Motor neuron (in vitro differentiated cells): ENCODE data around the gene CX3CL1. TPM values are rescaled to one million over a fixed set of nuclear protein-coding genes. Genes with fewer than 3 reads are reported as not detected.
A peak's percentile ranks its signal among the peaks of the same experiment; 100 is the strongest.

ENCODE experiments used
- ATAC-seq, 8 experiments: fragments of 200-7000 bp; cut with Tn5 transposase; replicated peaks in 6 of 8; 2 replicates each; pipeline ENCODE4 v1.8.0; 2021; ENCODE audit warnings: mild to moderate bottlenecking in 8 of 8, moderate library complexity in 8 of 8
- H3K27ac ChIP-seq, 2 donors: fragments of 250-450 bp; sonication (Bioruptor Pico); 2 replicates each; pipeline ENCODE4 v1.9.0; 2021; ENCODE audit warnings: antibody characterized with exemption in 2 of 2, mild to moderate bottlenecking in 2 of 2, moderate library complexity in 1 of 2
- H3K4me1 ChIP-seq, 2 donors: fragments of 250-450 bp; sonication (Bioruptor Pico); replicated peaks in 1 of 2; 2 replicates each; pipeline ENCODE4 v1.6.1; 2021; ENCODE audit warnings: antibody characterized with exemption in 2 of 2, mild to moderate bottlenecking in 2 of 2, moderate library complexity in 1 of 2
- H3K4me3 ChIP-seq, 5 donors: fragments of 250-450 bp; sonication (Bioruptor Pico); 2 replicates each; pipeline ENCODE4 v1.9.0; 2021; ENCODE audit warnings: antibody characterized with exemption in 5 of 5, mild to moderate bottlenecking in 5 of 5, moderate library complexity in 4 of 5
- WGBS, 10 experiments: fragments of 450-650 bp; shearing (Covaris generic); methylation state at CpG; one replicate each; pipeline ENCODE4 v1.0.0; 2022; 5-methylcytosine and 5-hydroxymethylcytosine counted together
- in situ Hi-C, 9 experiments: fragments of 400-800 bp; cut with MboI; loops; one replicate each; pipeline ENCODE4 v1.15.0; 2021; ENCODE audit warnings: low sequenced_read_pairs in 9 of 9, low pct_unique_long_range_greater_than_20kb in 2 of 9; ENCODE audit not compliant: unreplicated experiment in 9 of 9
- total RNA-seq, 8 experiments: library from RNA; unstranded; fragments of 300-600 nt; gene quantifications; 2 replicates each; pipeline versions ENCODE4 v1.2.3 to v1.2.4, GENCODE V29; 2022

CX3CL1 gene
- total RNA-seq, 8 experiments from 2014 or later, result 1.1 to 34.3 (median 3.6) TPM

DNA sequence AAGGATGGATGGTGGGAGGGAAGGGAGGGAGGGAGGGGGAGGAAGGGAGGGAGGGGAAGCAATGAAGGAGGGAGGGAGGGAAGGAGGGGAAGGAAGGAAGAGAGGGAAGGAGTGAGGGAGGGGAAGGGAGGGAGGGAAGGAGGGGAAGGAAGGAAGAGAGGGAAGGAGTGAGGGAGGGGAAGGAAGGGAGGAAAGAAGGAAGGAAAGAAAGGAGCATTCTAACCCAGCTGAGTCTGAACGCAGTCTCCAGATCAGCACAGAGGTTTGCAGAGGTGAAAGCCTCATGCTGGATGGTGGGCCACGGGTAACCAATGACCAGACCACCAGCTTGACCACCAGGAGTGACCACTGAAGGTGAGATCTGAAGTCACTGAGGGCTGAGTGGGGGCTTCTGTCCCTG lies 50.9 kb downstream of the CX3CL1 start:
- WGBS, 10 experiments, result 83% methylated on average over 2 of the region's 2 CpGs; no CpG with 5 or more reads in 9 of the 10 experiments

DNA sequence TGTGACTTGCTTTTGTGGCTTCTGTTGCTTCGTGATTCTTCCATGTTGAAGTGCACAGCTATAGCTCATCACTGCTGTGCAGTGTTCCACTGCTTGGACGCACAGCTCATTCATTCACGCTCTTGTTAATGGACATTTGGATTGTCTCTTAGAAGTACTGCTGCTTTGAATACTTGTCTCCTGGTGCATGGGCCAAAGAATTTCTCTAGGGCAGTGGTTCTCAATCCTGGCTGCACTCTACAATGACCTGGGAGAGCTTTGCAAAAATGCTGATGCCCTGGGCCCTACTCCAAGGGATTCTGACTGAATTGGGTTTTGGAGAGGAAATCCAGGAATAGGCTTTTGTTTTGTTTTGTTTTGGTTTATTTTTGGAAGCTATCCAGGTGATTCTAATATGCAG lies 52.3 kb downstream of the CX3CL1 start:
- in situ Hi-C loops, result loop anchor here in 3 of 9 experiments (10.0 to 25.0 kb wide), 2 partner anchors 112 to 120 kb away; no protein-coding TSS in a partner anchor
- peaks cover 6 to 8% of the 10 kb centered on the region in 2 donors for H3K4me1 ChIP-seq
- 0 to 100% (median 85%) methylated on average over 1 to 3 of the region's 3 CpGs; no CpG with 5 or more reads in 4 of the 10 experiments for WGBS, 10 experiments
- no peak overlapping the region for H3K27ac ChIP-seq
- H3K4me3 ChIP-seq, result no peak overlapping the region
- ATAC-seq, result peak in 4 of 8 experiments; percentile 7 to 67 (median 24)

More for the DNA sequence above, 50.9 kb downstream of the CX3CL1 start:
- no peak for ATAC-seq
- Histone ChIP-seq H3K4me3 (no peak overlapping the region), H3K4me1 (peaks cover 15% of the 10 kb centered on the region in 2 donors), H3K27ac (no peak overlapping the region)
- in situ Hi-C loops, result loop anchor here in 3 of 9 experiments (10.0 to 25.0 kb wide), 2 partner anchors 111 to 118 kb away; no protein-coding TSS in a partner anchor

DNA sequence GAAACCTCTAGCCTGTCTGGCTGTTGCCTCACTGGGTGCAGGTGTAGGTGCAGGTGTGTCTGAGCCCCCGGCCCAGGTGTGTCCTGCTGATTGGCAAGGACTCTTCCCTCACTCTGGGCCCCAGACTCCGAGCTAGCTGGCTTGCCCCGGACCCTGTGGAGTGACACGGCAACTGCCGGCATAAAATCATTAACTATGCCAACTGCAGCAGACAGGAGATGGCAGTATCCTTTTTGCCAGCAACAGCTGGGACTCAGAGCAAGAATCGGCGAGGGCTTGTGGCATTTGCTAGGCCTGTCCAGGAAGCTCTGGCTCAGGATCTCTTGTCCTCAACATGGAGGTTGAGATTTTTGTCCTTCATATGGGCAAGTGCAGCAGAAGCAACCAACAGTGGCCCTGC lies 54.1 kb downstream of the CX3CL1 start:
- no peak for ATAC-seq
- in situ Hi-C loops, result loop anchor here in 1 of 9 experiments (10.0 kb wide), 1 partner anchor 122 kb away; no protein-coding TSS in a partner anchor
- 43 to 100% (median 84%) methylated on average over 1 to 7 of the region's 7 CpGs; no CpG with 5 or more reads in 4 of the 10 experiments for WGBS, 10 experiments
- no peak overlapping the region for H3K27ac ChIP-seq
- no peak overlapping the region for H3K4me3 ChIP-seq
- H3K4me1 ChIP-seq, result peaks cover 5 to 7% of the 10 kb centered on the region in 2 donors

DNA sequence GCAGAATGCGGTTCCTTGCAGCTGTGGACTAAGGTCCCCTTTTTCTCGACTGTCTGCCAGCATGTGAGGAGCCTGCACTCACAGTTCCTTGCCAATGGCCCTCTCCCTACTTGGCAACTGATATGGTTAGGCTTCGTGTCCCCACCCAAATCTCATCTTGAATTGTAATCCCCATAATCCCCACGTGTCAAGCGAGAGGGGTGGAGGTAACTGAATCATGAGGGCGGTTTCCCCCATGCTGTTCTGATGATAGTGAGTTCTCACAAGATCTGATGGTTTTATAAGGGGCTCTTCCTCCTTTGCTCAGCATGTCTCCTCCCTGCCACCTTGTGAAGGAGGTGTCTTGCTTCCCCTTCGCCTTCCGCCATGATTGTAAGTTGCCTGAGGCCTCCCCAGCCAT lies 55.0 kb downstream of the CX3CL1 start:
- H3K4me3 ChIP-seq, result no peak overlapping the region
- peaks cover 3 to 4% of the 10 kb centered on the region in 2 donors for H3K4me1 ChIP-seq
- H3K27ac ChIP-seq, result no peak overlapping the region
- in situ Hi-C loops, result loop anchor here in 1 of 9 experiments (10.0 kb wide), 1 partner anchor 123 kb away; no protein-coding TSS in a partner anchor
- WGBS, 10 experiments, result 17 to 100% (median 96%) methylated on average over 1 to 4 of the region's 8 CpGs; no CpG with 5 or more reads in 3 of the 10 experiments
- peak in 2 of 8 experiments; percentile 40 to 62 for ATAC-seq

- Histone ChIP-seq H3K4me3 (no peak overlapping the region), H3K27ac (no peak overlapping the region)
Observed at GRCh38 chr16:57427824-57428223, 55.5 kb downstream of the CX3CL1 start.

GRCh38 chr16:57430955-57431354 lies 58.7 kb downstream of the CX3CL1 start:
- no peak for ATAC-seq
- in situ Hi-C loops, result no loop called here
- Histone ChIP-seq H3K27ac (no peak overlapping the region), H3K4me3 (no peak overlapping the region), H3K4me1 (no peaks in the 10 kb centered on the region)
- 68 to 97% (median 85%) methylated on average over 2 to 4 of the region's 5 CpGs; no CpG with 5 or more reads in 4 of the 10 experiments for WGBS, 10 experiments

More at GRCh38 chr16:57427824-57428223, 55.5 kb downstream of the CX3CL1 start:
- ATAC-seq, result no peak
- in situ Hi-C loops, result loop anchor here in 1 of 9 experiments (10.0 kb wide), 1 partner anchor 123 kb away; no protein-coding TSS in a partner anchor
- no peaks in the 10 kb centered on the region for H3K4me1 ChIP-seq

- H3K4me1 ChIP-seq, result no peaks in the 10 kb centered on the region
- in situ Hi-C loops, result no loop called here
- 83 to 100% (median 100%) methylated on average over 1 to 2 of the region's 2 CpGs; no CpG with 5 or more reads in 4 of the 10 experiments for WGBS, 10 experiments
- H3K4me3 ChIP-seq, result no peak overlapping the region
- no peak overlapping the region for H3K27ac ChIP-seq
- no peak for ATAC-seq
Observed at GRCh38 chr16:57432505-57432904, 60.2 kb downstream of the CX3CL1 start.

DNA sequence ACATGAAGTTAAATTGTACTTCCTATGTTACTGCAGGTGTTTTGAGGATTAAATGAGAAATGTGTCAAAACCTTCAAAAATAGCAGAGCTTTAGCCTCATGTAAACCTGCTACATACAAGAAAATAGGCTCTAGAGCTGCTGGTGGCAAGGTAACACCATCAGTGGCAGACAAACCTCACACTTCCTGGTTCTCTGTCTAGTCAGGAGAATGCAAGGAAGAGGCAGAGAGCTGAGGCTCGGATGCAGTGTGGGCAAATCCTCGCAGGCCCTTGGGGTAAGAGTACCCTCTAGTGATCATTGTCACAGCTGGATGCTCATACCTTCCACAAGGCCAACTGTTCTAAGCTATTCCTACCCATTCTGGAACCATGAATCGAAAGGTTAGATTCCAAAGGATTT lies 60.7 kb downstream of the CX3CL1 start:
- WGBS, 10 experiments, result 73 to 100% (median 100%) methylated on average over 1 to 3 of the region's 3 CpGs; no CpG with 5 or more reads in 2 of the 10 experiments
- in situ Hi-C loops, result no loop called here

DNA sequence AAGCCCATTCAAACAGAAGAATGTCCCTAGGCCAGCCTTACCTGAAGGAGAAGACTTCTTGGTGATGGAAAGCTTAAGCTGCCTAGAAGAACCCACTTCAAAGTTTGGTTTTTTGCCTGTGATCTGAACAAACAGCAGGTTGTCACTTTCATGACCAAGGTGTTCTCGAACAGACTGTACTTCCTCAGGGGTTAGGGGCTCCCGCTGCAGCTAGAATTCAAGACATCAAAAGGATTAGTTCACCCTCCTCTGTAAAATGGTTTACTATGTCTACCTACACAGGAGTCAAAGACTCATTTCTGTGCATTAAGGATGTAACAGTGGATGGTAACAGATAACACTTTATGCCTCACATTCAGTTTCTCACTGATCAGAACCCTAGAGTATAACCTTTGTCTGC lies 61.7 kb downstream of the CX3CL1 start:
- in situ Hi-C loops, result no loop called here
- H3K27ac ChIP-seq, result no peak overlapping the region
- 60 to 100% (median 92%) methylated on average over 1 to 2 of the region's 2 CpGs; no CpG with 5 or more reads in 3 of the 10 experiments for WGBS, 10 experiments
- H3K4me1 ChIP-seq, result no peaks in the 10 kb centered on the region
- H3K4me3 ChIP-seq, result no peak overlapping the region
- ATAC-seq, result no peak

More for the DNA sequence above, 60.7 kb downstream of the CX3CL1 start:
- Histone ChIP-seq H3K4me3 (no peak overlapping the region), H3K4me1 (no peaks in the 10 kb centered on the region), H3K27ac (no peak overlapping the region)
- no peak for ATAC-seq

Other genes starting within 250 kb of the CX3CL1 start
- gene PSME3IP1, start 186.5 kb upstream of the CX3CL1 start, total RNA-seq, result 100 to 1,000 TPM in 6 of 8 experiments, 10 to 100 TPM in 2; 95.9 to 145 (median 106) TPM
- 10 to 100 TPM; 32.1 to 59.4 (median 42.2) TPM for gene RSPRY1, start 186.2 kb upstream of the CX3CL1 start, total RNA-seq
- 10 to 100 TPM; 27.6 to 69.4 (median 41.7) TPM for gene ARL2BP, start 127.2 kb upstream of the CX3CL1 start, total RNA-seq
- gene PLLP, start 87.8 kb upstream of the CX3CL1 start, total RNA-seq, result 10 to 100 TPM in 2 of 8 experiments, 1 to 10 TPM in 6; 1.3 to 52.6 (median 1.6) TPM
- gene CCL22, start 13.7 kb upstream of the CX3CL1 start, total RNA-seq, result under 1 TPM in 6 of 8 experiments, not detected in 2; 0.08 to 0.62 (median 0.25) TPM
- gene CCL17, start 32.3 kb downstream of the CX3CL1 start, total RNA-seq, result not detected
- gene CIAPIN1, start 74.9 kb downstream of the CX3CL1 start, total RNA-seq, result 10 to 100 TPM; 44.5 to 74.9 (median 58.4) TPM
- gene COQ9, start 75.0 kb downstream of the CX3CL1 start, total RNA-seq, result 100 to 1,000 TPM in 1 of 8 experiments, 10 to 100 TPM in 7; 39.9 to 114 (median 54.3) TPM
- 10 to 100 TPM; 49.4 to 82.9 (median 64.9) TPM for gene POLR2C, start 90.2 kb downstream of the CX3CL1 start, total RNA-seq
- gene DOK4, start 114.0 kb downstream of the CX3CL1 start, total RNA-seq, result 10 to 100 TPM; 11.3 to 34.8 (median 22.6) TPM
- gene CCDC102A, start 164.1 kb downstream of the CX3CL1 start, total RNA-seq, result 10 to 100 TPM in 2 of 8 experiments, 1 to 10 TPM in 6; 1.1 to 16.8 (median 6.2) TPM
- gene ADGRG5, start 170.2 kb downstream of the CX3CL1 start, total RNA-seq, result under 1 TPM in 6 of 8 experiments, not detected in 2; 0.04 to 0.71 (median 0.22) TPM